Mesenchymal stem cell (in vitro differentiated cells and primary cell): ENCODE data around the gene SYT12.

Experiments
- DNase-seq: peaks from one replicate; pipeline ENCODE4 v3.0.0-alpha.2; 2013
- H2AFZ ChIP-seq: one replicate; pipeline ENCODE4 v1.6.1; 2013; ENCODE audit warnings: low read depth, mild to moderate bottlenecking, control low read depth, inconsistent platforms, low read length, moderate library complexity
- H2AK5ac ChIP-seq: 2 replicates; pipeline ENCODE4 v1.6.1; 2013; ENCODE audit warnings: low read length, moderate library complexity, mild to moderate bottlenecking, inconsistent platforms; ENCODE audit not compliant: severe bottlenecking
- H2BK120ac ChIP-seq: one replicate; pipeline ENCODE4 v1.6.1; 2013; ENCODE audit warnings: low read depth, mild to moderate bottlenecking, inconsistent platforms, low read length, moderate library complexity
- H2BK12ac ChIP-seq, 2 experiments: one replicate each; pipeline ENCODE4 v1.6.1; 2013; ENCODE audit warnings: inconsistent platforms in 2 of 2, low read length in 2 of 2, mild to moderate bottlenecking in 2 of 2, moderate library complexity in 2 of 2, control low read depth in 1 of 2
- H2BK15ac ChIP-seq: one replicate; pipeline ENCODE4 v1.6.1; 2013; ENCODE audit warnings: mild to moderate bottlenecking, low read depth, inconsistent platforms; ENCODE audit not compliant: poor library complexity, severe bottlenecking
- H2BK5ac ChIP-seq: 2 replicates; pipeline ENCODE4 v1.6.1; 2013; ENCODE audit warnings: low read depth, mild to moderate bottlenecking, low read length, control low read depth, inconsistent platforms; ENCODE audit not compliant: poor library complexity, severe bottlenecking
- H3K14ac ChIP-seq, 2 experiments: one replicate each; pipeline ENCODE4 v1.6.1; 2013; ENCODE audit warnings: inconsistent platforms in 2 of 2, low read length in 2 of 2, control low read depth in 1 of 2, mild to moderate bottlenecking in 1 of 2, moderate library complexity in 1 of 2
- H3K18ac ChIP-seq, 2 experiments: one replicate each; pipeline ENCODE4 v1.6.1; 2013; ENCODE audit warnings: inconsistent platforms in 2 of 2, low read length in 2 of 2, control low read depth in 1 of 2, low read depth in 1 of 2, mild to moderate bottlenecking in 1 of 2
- H3K23ac ChIP-seq, 2 experiments: one replicate each; pipeline ENCODE4 v1.6.1; 2013; ENCODE audit warnings: inconsistent platforms in 2 of 2, low read length in 2 of 2, mild to moderate bottlenecking in 2 of 2, moderate library complexity in 2 of 2, control low read depth in 1 of 2
- H3K27ac ChIP-seq: 2 replicates; pipeline ENCODE4 v1.5.1; 2013; ENCODE audit warnings: mild to moderate bottlenecking, moderate library complexity, low read length, control low read depth, inconsistent platforms; ENCODE audit not compliant: poor library complexity, severe bottlenecking
- H3K27me3 ChIP-seq, 2 experiments: 2 replicates each; pipeline versions ENCODE4 v1.6.1 to v1.7.0; 2013; ENCODE audit warnings: low read length in 2 of 2, mild to moderate bottlenecking in 2 of 2, moderate library complexity in 2 of 2, control low read depth in 1 of 2, inconsistent platforms in 1 of 2; ENCODE audit not compliant: control insufficient read depth in 1 of 2, insufficient read depth in 1 of 2
- H3K36me3 ChIP-seq, 2 experiments: 2 replicates each; pipeline versions ENCODE4 v1.6.1 to v1.7.0; 2013; ENCODE audit warnings: low read length in 2 of 2, control low read depth in 1 of 2, inconsistent platforms in 1 of 2, low read depth in 1 of 2, mild to moderate bottlenecking in 1 of 2; ENCODE audit not compliant: insufficient read depth in 2 of 2, control insufficient read depth in 1 of 2
- H3K4ac ChIP-seq, 2 experiments: one replicate each; pipeline ENCODE4 v1.6.1; 2013; ENCODE audit warnings: inconsistent platforms in 2 of 2, low read length in 2 of 2, mild to moderate bottlenecking in 2 of 2, moderate library complexity in 2 of 2, control low read depth in 1 of 2, low read depth in 1 of 2
- H3K4me1 ChIP-seq: 2 replicates; pipeline ENCODE4 v1.6.1; 2013; ENCODE audit warnings: low read depth, low read length, control low read depth; ENCODE audit not compliant: control insufficient read depth, insufficient read depth
- H3K4me2 ChIP-seq: 2 replicates; pipeline ENCODE4 v1.6.1; 2013; ENCODE audit warnings: low read length, mild to moderate bottlenecking, inconsistent platforms; ENCODE audit not compliant: poor library complexity, severe bottlenecking
- H3K4me3 ChIP-seq, 2 experiments: 2 replicates each; pipeline versions ENCODE4 v1.5.1 to v1.7.0; 2013; ENCODE audit warnings: low read length in 2 of 2, mild to moderate bottlenecking in 2 of 2, control low read depth in 1 of 2, low read depth in 1 of 2; ENCODE audit not compliant: insufficient read depth in 1 of 2
- H3K79me1 ChIP-seq: replicated peaks from 2 replicates; pipeline ENCODE4 v1.6.1; 2013; ENCODE audit warnings: mild to moderate bottlenecking, control low read depth, low read length, inconsistent platforms; ENCODE audit not compliant: poor library complexity, severe bottlenecking
- H3K9ac ChIP-seq: 2 replicates; pipeline ENCODE4 v1.7.0; 2013; ENCODE audit warnings: mild to moderate bottlenecking, low read length, moderate library complexity
- H3K9me3 ChIP-seq: 2 replicates; pipeline ENCODE4 v1.7.0; 2013; ENCODE audit warnings: mild to moderate bottlenecking, low read length; ENCODE audit not compliant: control insufficient read depth
- H4K8ac ChIP-seq: one replicate; pipeline ENCODE4 v1.6.1; 2013; ENCODE audit warnings: inconsistent platforms, mild to moderate bottlenecking, low read length, moderate library complexity
- H4K91ac ChIP-seq: one replicate; pipeline ENCODE4 v1.6.1; 2013; ENCODE audit warnings: mild to moderate bottlenecking, low read length, inconsistent platforms
- WGBS: methylation state at CpG from one replicate; pipeline ENCODE4 v1.1.7; 2013; ENCODE audit warnings: mixed read lengths; 5-methylcytosine and 5-hydroxymethylcytosine counted together

The SYT12 gene

DNA sequence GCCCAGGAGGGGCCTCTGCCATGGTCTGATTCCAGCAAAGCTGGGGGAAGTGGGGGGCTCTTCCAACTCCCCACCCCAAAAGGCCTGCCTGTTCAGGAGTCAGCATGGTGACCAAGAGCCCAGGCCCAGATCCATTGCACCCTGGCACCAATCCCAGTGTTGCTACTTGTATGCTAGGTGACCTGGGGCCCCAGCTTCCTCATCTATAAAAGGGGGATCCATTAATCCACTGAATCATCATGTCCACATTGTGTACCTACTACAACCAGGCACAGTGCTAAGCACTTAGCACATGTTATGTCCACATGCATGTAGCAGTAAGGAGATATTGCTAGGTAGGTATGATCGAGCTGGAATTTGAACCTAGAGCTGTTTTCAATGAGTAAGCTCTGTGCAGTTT lies 2.0 kb downstream of the SYT12 start:
- 94% methylated on average over 1 of the region's 1 CpG for WGBS
- Histone ChIP-seq H3K9ac (no peak overlapping the region), H3K4me3 (no peak overlapping the region), H3K4me1 (peaks cover 33% of the 10 kb centered on the region), H2BK15ac (no peak overlapping the region), H2BK12ac (no peak overlapping the region), H3K9me3 (no peaks in the 10 kb centered on the region), H2AFZ (no peak overlapping the region), H3K36me3 (no peaks in the 10 kb centered on the region), H4K8ac (no peak overlapping the region), H3K27ac (no peak overlapping the region), H2BK120ac (no peak overlapping the region), H3K4me2 (no peak overlapping the region), H2BK5ac (no peak overlapping the region), H3K14ac (no peak overlapping the region), H3K79me1 (no peaks in the 10 kb centered on the region), H3K4ac (no peak overlapping the region), H3K27me3 (peaks cover 0 to 36% of the 10 kb centered on the region in 2 experiments), H4K91ac (no peak overlapping the region), H3K23ac (no peak overlapping the region), H3K18ac (no peak overlapping the region), H2AK5ac (no peak overlapping the region)
- DNase-seq: no peak

DNA sequence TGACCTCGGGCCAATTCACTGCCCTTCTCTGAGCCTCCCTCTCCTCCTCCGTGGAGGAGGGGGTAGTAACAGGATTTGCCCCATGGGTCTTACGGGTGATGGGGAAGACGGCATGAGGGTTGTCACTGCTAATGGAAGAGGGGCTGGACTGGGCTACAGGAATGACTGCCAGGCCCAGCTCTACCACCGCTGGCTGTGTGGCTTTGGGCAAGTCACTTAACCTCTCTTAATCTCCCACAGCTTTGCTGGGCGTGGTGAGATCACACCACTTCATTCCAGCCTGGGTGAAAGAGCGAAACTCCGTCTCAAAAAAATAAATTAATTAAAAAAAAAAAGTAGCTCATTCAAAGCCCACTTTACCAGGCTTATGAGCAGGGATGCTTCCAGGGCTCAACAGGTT lies 2.8 kb downstream of the SYT12 start:
- Histone ChIP-seq H3K9ac (no peak overlapping the region), H4K8ac (no peak overlapping the region), H3K4me1 (peaks cover 34% of the 10 kb centered on the region), H3K36me3 (no peaks in the 10 kb centered on the region), H3K9me3 (no peaks in the 10 kb centered on the region), H3K4me3 (no peak overlapping the region), H2BK12ac (no peak overlapping the region), H3K4ac (no peak overlapping the region), H3K79me1 (no peaks in the 10 kb centered on the region), H3K4me2 (no peak overlapping the region), H3K27me3 (peaks cover 0 to 36% of the 10 kb centered on the region in 2 experiments), H3K27ac (no peak overlapping the region), H2BK5ac (no peak overlapping the region), H2AK5ac (no peak overlapping the region), H2BK120ac (no peak overlapping the region), H3K23ac (no peak overlapping the region), H3K18ac (no peak overlapping the region), H2AFZ (no peak overlapping the region), H3K14ac (no peak overlapping the region), H4K91ac (no peak overlapping the region), H2BK15ac (no peak overlapping the region)
- DNase-seq: no peak
- 88% methylated on average over 5 of the region's 8 CpGs for WGBS

DNA sequence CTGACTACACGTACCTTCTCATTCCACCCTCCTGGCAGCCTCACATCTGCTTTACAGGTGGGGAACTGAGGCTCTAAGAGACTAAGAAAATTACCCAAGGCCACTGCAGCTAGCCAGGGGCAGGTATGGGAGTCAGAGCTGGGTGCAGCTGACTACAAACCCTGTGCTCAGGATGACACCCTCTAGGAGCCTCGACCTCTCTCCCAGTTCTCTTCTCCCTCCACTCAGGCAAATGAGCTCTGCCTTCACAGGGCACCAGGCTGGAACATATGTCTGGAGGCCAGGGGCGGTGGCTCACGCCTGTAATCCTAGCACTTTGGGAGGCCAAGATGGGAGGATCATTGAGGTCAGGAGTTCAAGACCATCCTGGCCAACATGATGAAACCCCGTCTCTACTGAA lies 4.0 kb downstream of the SYT12 start:
- H3K4me1 ChIP-seq: peaks cover 40% of the 10 kb centered on the region
- H3K9ac ChIP-seq: no peak overlapping the region
- no peak overlapping the region for H4K91ac ChIP-seq
- no peaks in the 10 kb centered on the region for H3K9me3 ChIP-seq
- no peak overlapping the region for H4K8ac ChIP-seq
- H3K18ac ChIP-seq: no peak overlapping the region
- H2BK15ac ChIP-seq: no peak overlapping the region
- H3K36me3 ChIP-seq: peaks cover 0 to 2% of the 10 kb centered on the region in 2 experiments
- no peak overlapping the region for H3K4ac ChIP-seq
- no peak overlapping the region for H2BK5ac ChIP-seq
- no peak for DNase-seq
- H2BK120ac ChIP-seq: no peak overlapping the region
- H3K23ac ChIP-seq: no peak overlapping the region
- no peaks in the 10 kb centered on the region for H3K79me1 ChIP-seq
- H3K27me3 ChIP-seq: peaks cover 0 to 36% of the 10 kb centered on the region in 2 experiments
- H3K14ac ChIP-seq: no peak overlapping the region
- no peak overlapping the region for H2BK12ac ChIP-seq
- no peak overlapping the region for H3K4me2 ChIP-seq
- H3K27ac ChIP-seq: no peak overlapping the region
- no peak overlapping the region for H2AK5ac ChIP-seq
- WGBS: 95% methylated on average over 4 of the region's 5 CpGs
- no peak overlapping the region for H2AFZ ChIP-seq
- H3K4me3 ChIP-seq: no peak overlapping the region

DNA sequence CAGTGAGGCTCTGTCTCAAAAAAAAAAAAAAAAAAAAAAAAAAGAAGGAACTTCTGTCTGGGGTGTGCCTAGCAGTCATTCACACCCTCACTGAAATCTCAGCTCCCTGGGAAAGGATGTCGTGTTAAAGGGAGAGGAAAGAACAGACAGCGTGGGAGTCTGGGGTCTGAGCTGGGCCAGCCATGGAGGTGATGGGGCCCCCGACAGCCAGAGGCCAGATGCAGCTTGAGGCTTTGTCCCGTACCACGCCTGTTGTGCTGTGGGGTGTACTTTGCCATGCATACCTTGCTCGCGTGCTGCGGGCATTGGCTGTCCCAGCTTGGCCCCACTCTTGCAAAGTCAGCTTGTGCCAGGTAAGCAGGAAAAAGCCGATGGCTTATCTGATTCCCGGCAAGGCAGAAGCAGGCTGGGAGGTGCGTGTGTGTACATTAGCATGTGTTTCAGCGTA lies 4.6 kb downstream of the SYT12 start:
- Histone ChIP-seq H4K8ac (no peak overlapping the region), H4K91ac (no peak overlapping the region), H3K23ac (no peak overlapping the region), H3K79me1 (no peaks in the 10 kb centered on the region), H3K14ac (no peak overlapping the region), H2AK5ac (no peak overlapping the region), H2BK15ac (no peak overlapping the region), H3K9ac (no peak overlapping the region), H3K18ac (no peak overlapping the region), H3K4me1 (peaks cover 39% of the 10 kb centered on the region), H3K4ac (no peak overlapping the region), H2AFZ (no peak overlapping the region), H3K36me3 (peaks cover 0 to 2% of the 10 kb centered on the region in 2 experiments), H3K9me3 (no peaks in the 10 kb centered on the region), H3K27me3 (peaks cover 0 to 32% of the 10 kb centered on the region in 2 experiments), H3K27ac (no peak overlapping the region), H2BK12ac (no peak overlapping the region), H2BK120ac (no peak overlapping the region), H2BK5ac (no peak overlapping the region), H3K4me3 (no peak overlapping the region), H3K4me2 (no peak overlapping the region)
- WGBS: 95% methylated on average over 12 of the region's 12 CpGs
- no peak for DNase-seq
